NCI-H2171 (cell line): ENCODE measurements around the gene IL4R.
"Not testable (repeated sequence)": the region's sequence is repeated elsewhere in the genome, so short reads cannot be mapped to it uniquely, and the experiment has no call there.

Experiments
- DNase-seq: peaks from one replicate; lab custom pipeline; 2025; lab: John Stamatoyannopoulos, UW

IL4R gene

GRCh38 chr16:27329376-27330079 is 15.8 kb downstream of the IL4R start:
- not testable (repeated sequence) for DNase-seq

GRCh38 chr16:27330542-27330941 is 16.8 kb downstream of the IL4R start:
- DNase-seq: no peak

GRCh38 chr16:27332105-27332504 is 18.3 kb downstream of the IL4R start:
- no peak for DNase-seq

- DNase-seq: no peak
These were observed 19.3 kb downstream of the IL4R start for GRCh38 chr16:27333104-27333503.

- DNase-seq: no peak
These were observed 19.8 kb downstream of the IL4R start for GRCh38 chr16:27333549-27333948.

GRCh38 chr16:27334192-27334764 is 20.5 kb downstream of the IL4R start:
- no peak for DNase-seq

GRCh38 chr16:27334838-27335237 is 21.1 kb downstream of the IL4R start:
- no peak for DNase-seq

GRCh38 chr16:27335349-27336053 is 21.7 kb downstream of the IL4R start:
- DNase-seq: no peak

GRCh38 chr16:27337024-27337423 is 23.2 kb downstream of the IL4R start:
- DNase-seq: no peak

- DNase-seq: no peak
These were observed 25.4 kb downstream of the IL4R start for GRCh38 chr16:27339180-27339579.

- DNase-seq: no peak
These were observed 26.9 kb downstream of the IL4R start for GRCh38 chr16:27340654-27341053.

- DNase-seq: no peak
These were observed 27.8 kb downstream of the IL4R start for GRCh38 chr16:27341549-27341948.

- DNase-seq: no peak
These were observed 28.2 kb downstream of the IL4R start for GRCh38 chr16:27341971-27342370.

- DNase-seq: no peak
These were observed 30.9 kb downstream of the IL4R start for GRCh38 chr16:27344721-27345120.

GRCh38 chr16:27345201-27345600 is 31.4 kb downstream of the IL4R start:
- DNase-seq: no peak

- DNase-seq: no peak
These were observed 33.0 kb downstream of the IL4R start for GRCh38 chr16:27346819-27347218.

- no peak for DNase-seq
These were observed 34.3 kb downstream of the IL4R start for GRCh38 chr16:27347930-27348685.

GRCh38 chr16:27349276-27349675 is 35.5 kb downstream of the IL4R start:
- no peak for DNase-seq

- no peak for DNase-seq
These were observed 36.2 kb downstream of the IL4R start for GRCh38 chr16:27350006-27350405.

- no peak for DNase-seq
These were observed 38.2 kb downstream of the IL4R start for GRCh38 chr16:27351989-27352388.

GRCh38 chr16:27353853-27354252 is 40.1 kb downstream of the IL4R start:
- no peak for DNase-seq

GRCh38 chr16:27355610-27356009 is 41.8 kb downstream of the IL4R start:
- no peak for DNase-seq

GRCh38 chr16:27356794-27357193 is 43.0 kb downstream of the IL4R start:
- DNase-seq: no peak
